GM19397 (cell line): ENCODE results near the gene ARRDC5.
A peak's percentile ranks its signal among the peaks of the same experiment; 100 is the strongest.
"Not testable (repeated sequence)": the region's sequence is repeated elsewhere in the genome, so short reads cannot be mapped to it uniquely, and the experiment has no call there.

Source experiments
- ATAC-seq: cut with Tn5 transposase; IDR thresholded peaks from one replicate; pipeline ENCODE4 v1.9.1; 2021; ENCODE audit warnings: mild to moderate bottlenecking, moderate library complexity; ENCODE audit not compliant: unreplicated experiment

ARRDC5 gene

DNA sequence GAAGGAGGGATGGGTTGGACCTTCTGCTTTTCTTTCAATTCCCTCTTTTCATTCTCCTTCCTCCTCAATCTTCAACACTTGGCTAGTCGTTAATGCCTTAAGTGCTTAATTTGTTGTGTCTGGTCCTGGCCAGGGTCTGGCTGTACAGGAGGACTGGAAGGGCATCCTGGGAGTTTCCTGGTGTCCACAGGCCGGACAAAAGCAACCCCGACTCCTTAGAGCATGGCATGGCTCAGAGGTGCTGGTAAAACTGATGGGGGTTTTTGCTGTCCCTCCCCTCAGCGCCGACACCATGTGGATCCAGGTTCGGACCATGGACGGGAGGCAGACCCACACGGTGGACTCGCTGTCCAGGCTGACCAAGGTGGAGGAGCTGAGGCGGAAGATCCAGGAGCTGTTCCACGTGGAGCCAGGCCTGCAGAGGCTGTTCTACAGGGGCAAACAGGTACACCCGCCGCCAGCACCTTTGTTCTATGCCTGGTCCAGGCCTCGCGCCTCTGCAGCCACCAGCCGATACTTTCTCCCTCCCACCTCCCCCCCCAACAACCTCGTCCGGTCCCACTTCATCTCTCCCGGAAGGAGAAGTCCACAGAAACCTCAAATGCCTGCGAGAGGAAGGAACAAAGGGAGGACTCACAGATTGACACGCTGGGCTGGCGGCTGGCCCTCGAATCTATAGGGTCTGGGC, 8.0 kb upstream of the ARRDC5 start:
- no peak for ATAC-seq

GRCh38 chr19:4909897-4910593, 7.3 kb upstream of the ARRDC5 start:
- peak; percentile 68 for ATAC-seq

GRCh38 chr19:4909156-4909896, 6.6 kb upstream of the ARRDC5 start, which contains the start of gene UHRF1:
Gene UHRF1, plus strand, starts transcription at chr19:4909501. Its CDS starts 1,385 bp downstream, at chr19:4910886.
- peak; percentile 24 for ATAC-seq

- ATAC-seq = no peak
Measured at GRCh38 chr19:4908781-4909155, 6.1 kb upstream of the ARRDC5 start.

- no peak for ATAC-seq
Measured at GRCh38 chr19:4908360-4908759, 5.7 kb upstream of the ARRDC5 start.

- ATAC-seq = no peak
Measured at GRCh38 chr19:4906963-4907362, 4.3 kb upstream of the ARRDC5 start.

GRCh38 chr19:4904481-4904880, 1.8 kb upstream of the ARRDC5 start:
- ATAC-seq = no peak

- not testable (repeated sequence) for ATAC-seq
Measured at GRCh38 chr19:4900879-4901278, 1.8 kb downstream of the ARRDC5 start.

GRCh38 chr19:4897146-4897545, 5.5 kb downstream of the ARRDC5 start:
- no peak for ATAC-seq

DNA sequence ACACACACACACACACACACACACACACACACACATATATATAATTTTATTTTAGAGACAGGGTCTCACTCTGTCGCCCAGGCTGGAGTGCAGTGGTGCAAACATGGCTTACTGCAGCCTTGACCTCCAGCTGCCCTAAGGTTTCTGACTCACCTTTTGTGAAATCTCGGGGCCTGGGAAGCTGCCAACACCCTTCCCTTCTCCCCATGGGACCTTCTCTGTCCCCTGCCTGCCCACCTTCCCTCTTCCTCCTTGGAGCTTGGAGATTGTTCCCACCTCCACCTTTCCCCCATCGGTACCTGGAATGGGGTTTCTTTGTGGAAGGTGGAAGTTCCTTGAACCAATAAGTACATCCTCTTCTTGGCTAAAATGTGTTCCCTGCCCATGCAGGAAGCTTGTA, 6.3 kb downstream of the ARRDC5 start:
- no peak for ATAC-seq

DNA sequence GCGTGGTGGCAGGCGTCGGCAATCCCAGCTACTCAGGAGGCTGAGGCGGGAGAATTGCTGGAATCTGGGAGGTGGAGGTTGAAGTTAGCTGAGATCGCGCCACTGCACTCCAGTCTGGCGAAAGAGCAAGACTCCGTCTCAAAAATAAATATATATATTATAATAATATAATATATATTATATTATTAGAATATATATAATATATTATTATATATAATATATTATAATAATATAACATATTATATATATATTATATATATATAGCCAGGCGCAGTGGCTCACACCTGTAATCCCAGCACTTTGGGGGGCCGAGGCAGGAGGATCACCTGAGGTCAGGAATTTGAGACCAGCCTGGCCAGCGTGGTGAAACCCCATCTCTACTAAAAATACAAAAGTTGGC, 9.7 kb downstream of the ARRDC5 start:
- not testable (repeated sequence) for ATAC-seq

DNA sequence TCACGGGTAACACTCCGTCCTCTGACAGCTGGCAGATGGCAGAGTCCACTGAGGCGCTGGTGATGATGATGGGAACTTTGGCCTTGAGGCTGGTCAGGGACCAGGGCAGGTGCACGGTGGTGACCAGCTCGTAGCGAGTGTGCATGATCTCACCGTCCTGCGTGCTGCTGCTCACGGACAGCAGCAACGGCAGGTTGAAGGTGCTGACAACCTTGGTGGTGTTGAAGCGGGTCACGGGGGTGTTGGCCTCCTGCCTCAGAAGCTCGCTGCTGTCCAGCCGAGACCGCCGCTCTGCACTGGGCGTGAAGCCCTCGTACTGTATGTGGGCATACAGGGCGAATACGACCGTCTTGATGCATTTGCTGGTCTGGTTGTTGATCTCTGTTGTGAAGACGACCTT, 11.6 kb downstream of the ARRDC5 start:
- ATAC-seq = no peak

DNA sequence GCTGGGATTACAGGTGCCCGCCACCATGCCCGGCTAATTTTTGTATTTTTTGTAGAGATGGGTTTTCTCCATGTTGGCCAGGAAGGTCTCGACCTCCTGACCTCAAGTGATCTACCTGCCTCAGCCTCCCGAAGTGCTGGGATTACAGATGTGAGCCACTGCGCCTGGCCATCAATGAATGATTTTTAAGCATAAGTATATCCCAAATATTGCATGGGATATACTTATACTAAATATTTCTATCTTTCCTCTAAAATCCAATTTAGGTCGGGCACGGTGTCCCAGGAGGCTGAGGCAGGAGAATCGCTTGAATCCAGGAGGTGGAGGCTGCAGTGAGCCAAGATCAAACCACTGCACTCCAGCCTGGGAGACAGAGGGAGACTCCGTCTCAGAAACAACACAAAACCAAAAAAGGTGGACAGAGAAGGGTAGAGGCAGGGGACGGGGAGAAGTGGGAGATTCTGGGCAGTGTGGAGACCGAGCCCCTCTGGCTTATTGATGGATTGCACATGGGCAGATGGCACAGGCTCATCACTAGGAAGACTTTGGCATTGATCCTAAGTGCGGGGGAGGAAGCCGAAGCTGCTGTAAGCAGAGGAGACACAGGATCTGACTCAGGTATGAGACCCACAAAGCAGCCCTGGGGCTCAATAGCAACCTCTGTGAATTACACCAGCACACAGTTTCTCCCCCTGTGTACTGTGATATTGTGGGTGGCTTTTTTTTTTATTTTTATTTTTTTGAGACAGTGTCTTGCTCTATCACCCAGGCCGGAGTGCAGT, 13.5 kb downstream of the ARRDC5 start:
- ATAC-seq = no peak

DNA sequence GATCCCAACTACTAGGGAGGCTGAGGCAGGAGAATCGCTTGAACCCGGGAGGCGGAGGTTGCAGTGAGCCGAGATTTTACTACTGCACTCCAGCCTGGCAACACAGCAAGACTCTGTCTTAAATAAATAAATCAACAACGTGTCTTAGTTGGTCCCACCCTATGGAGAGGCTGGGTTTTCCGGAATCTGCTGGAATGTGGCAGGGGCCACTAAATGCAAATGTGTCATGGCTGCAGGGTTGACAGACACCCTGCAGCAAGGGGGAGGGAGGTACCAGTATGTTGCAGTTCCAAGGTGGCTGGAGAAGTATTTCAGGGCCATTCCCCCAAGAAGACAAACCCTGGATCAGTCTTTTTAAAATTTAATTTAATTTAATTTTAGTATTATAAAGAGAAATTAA, 14.9 kb downstream of the ARRDC5 start:
- ATAC-seq = not testable (repeated sequence)

- not testable (repeated sequence) for ATAC-seq
Measured at GRCh38 chr19:4884993-4885392, 17.7 kb downstream of the ARRDC5 start.

DNA sequence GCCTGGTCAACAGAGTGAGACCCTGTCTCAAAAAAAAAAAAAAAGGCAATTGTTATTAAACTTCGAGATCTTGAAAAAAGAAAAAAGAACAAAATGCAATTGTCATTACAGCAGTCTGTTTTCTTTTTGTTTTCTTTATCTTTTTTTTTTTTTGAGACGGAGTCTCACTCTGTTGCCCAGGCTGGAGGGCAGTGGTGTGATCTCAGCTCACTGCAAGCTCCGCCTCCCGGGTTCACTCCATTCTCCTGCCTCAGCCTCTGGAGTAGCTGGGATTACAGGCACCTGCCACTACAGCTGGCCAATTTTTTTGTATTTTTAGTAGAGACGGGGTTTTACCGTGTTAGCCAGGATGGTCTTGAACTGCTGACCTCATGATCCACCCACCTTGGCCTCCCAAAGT, 19.8 kb downstream of the ARRDC5 start:
- not testable (repeated sequence) for ATAC-seq

- ATAC-seq = no peak
Measured at GRCh38 chr19:4879041-4879440, 23.7 kb downstream of the ARRDC5 start.

GRCh38 chr19:4878491-4878968, 24.2 kb downstream of the ARRDC5 start:
- ATAC-seq = no peak

- no peak for ATAC-seq
Measured at GRCh38 chr19:4877753-4878490, 24.8 kb downstream of the ARRDC5 start.

DNA sequence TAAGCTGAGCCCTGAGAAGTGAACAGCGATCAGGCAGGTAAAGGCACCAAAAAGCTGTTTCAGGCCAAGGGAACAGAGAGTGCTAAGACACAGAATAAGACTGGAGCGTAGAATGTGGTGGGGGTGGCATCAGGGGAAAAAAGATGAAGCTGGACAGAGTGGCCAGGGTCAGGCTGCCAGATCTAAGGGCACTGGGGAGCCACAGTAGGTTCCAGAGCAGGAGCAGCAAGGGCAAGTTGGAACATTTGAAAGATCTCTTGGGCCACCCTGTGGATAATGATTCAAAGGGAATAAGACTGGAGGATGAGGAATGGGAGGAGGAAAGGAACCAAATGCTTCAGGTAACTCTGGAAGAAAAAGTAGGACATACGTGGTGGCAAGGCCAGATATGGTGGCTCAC, 28.8 kb downstream of the ARRDC5 start:
- no peak for ATAC-seq
